K562 (cell line): ENCODE results near the gene VARS1. TPM values are rescaled to one million over a fixed set of nuclear protein-coding genes. Genes with fewer than 3 reads are reported as not detected.
A peak's percentile ranks its signal among the peaks of the same experiment; 100 is the strongest.

Experiments used
- ARID2 ChIP-seq: fragments of 450-650 bp; IDR thresholded peaks from 2 replicates; pipeline ENCODE4 v1.6.1; 2017; ENCODE audit warnings: antibody characterized with exemption, mild to moderate bottlenecking
- CEBPG ChIP-seq, 3 experiments: fragments of 200-800 bp in 1 of 3; sonication (Bioruptor generic) in 1 of 3; sonication (generic) in 1 of 3; formaldehyde crosslinking in 1 of 3; IDR thresholded peaks in 2 of 3; conservative IDR thresholded peaks in 1 of 3; 2 replicates each; pipeline versions ENCODE4 v1.6.1 to v1.8.0; 2016 to 2022; ENCODE audit warnings: missing compliant biosample characterization in 2 of 3, missing genetic modification characterization in 2 of 3, mild to moderate bottlenecking in 1 of 3, missing genetic modification reagents in 1 of 3
- DNMT1 ChIP-seq: fragments of 450-650 bp; IDR thresholded peaks from 2 replicates; pipeline ENCODE4 v1.6.1; 2016; ENCODE audit warnings: antibody characterized with exemption, mild to moderate bottlenecking
- E2F4 ChIP-seq: sonication (generic); formaldehyde crosslinking; IDR thresholded peaks from 2 replicates; pipeline ENCODE4 v1.8.0; 2022; ENCODE audit warnings: mild to moderate bottlenecking, low read depth, missing genetic modification reagents
- ID3 ChIP-seq, 2 experiments: fragments of 250-450 bp in 1 of 2; fragments of 450-650 bp in 1 of 2; sonication (Bioruptor Pico) in 1 of 2; IDR thresholded peaks; 2 replicates each; pipeline versions ENCODE4 v1.6.1 to v1.8.0; 2016 to 2021; ENCODE audit warnings: mild to moderate bottlenecking in 2 of 2, moderate library complexity in 2 of 2, missing compliant biosample characterization in 1 of 2, missing genetic modification characterization in 1 of 2
- KAT7 ChIP-seq: sonication (generic); formaldehyde crosslinking; IDR thresholded peaks from 2 replicates; pipeline ENCODE4 v1.8.0; 2022; ENCODE audit warnings: missing genetic modification reagents, mild to moderate bottlenecking, borderline replicate concordance
- NR2F6 ChIP-seq: fragments of 450-650 bp; formaldehyde crosslinking; IDR thresholded peaks from 2 replicates; pipeline ENCODE4 v1.4.0; 2020; ENCODE audit warnings: mild to moderate bottlenecking
- PYGO2 ChIP-seq: fragments of 450-650 bp; IDR thresholded peaks from 2 replicates; pipeline ENCODE4 v1.6.1; 2016; ENCODE audit warnings: mild to moderate bottlenecking, missing genetic modification characterization, moderate library complexity, missing compliant biosample characterization
- RERE ChIP-seq: sonication (generic); formaldehyde crosslinking; IDR thresholded peaks from 2 replicates; pipeline ENCODE4 v1.8.0; 2023; ENCODE audit warnings: missing genetic modification reagents, mild to moderate bottlenecking, borderline replicate concordance
- SMAD1 ChIP-seq: fragments of 150-350 bp; IDR thresholded peaks from 2 replicates; pipeline ENCODE4 v1.6.1; 2014; ENCODE audit warnings: low read length, low read depth; ENCODE audit not compliant: partially characterized antibody
- SRF ChIP-seq, 2 experiments: fragments of 250-450, 450-650 bp in 1 of 2; sonication (Bioruptor Pico) in 1 of 2; sonication (generic) in 1 of 2; formaldehyde crosslinking; IDR thresholded peaks; 2 replicates each; pipeline versions ENCODE4 v1.5.0 to v1.5.1; 2020 to 2022; ENCODE audit warnings: mild to moderate bottlenecking in 1 of 2, missing genetic modification reagents in 1 of 2
- TARDBP ChIP-seq: fragments of 450-650 bp; IDR thresholded peaks from 2 replicates; pipeline ENCODE4 v1.6.1; 2016
- ZBTB17 ChIP-seq: fragments of 450-650 bp; formaldehyde crosslinking; IDR thresholded peaks from 2 replicates; pipeline ENCODE4 v1.4.0; 2020; ENCODE audit warnings: mild to moderate bottlenecking
- ZNF408 ChIP-seq: fragments of 250-450 bp; sonication (Bioruptor Pico); IDR thresholded peaks from 2 replicates; pipeline ENCODE4 v1.4.0; 2020; ENCODE audit warnings: low read depth, mild to moderate bottlenecking, moderate library complexity
- ZNF583 ChIP-seq: fragments of 250-450 bp; sonication (Bioruptor Pico); IDR thresholded peaks from 2 replicates; pipeline ENCODE4 v1.4.0; 2020
- ZNF717 ChIP-seq: fragments of 250-450 bp; sonication (Bioruptor Pico); IDR thresholded peaks from 2 replicates; pipeline ENCODE4 v1.5.0; 2021
- polyA plus RNA-seq, 8 experiments: library from polyadenylated mRNA; depleted of rRNA in 4 of 8; stranded (reverse) in 5 of 8; unstranded in 3 of 8; fragments of >200 nt; fragmentation: Nextera tagmentation in 2 of 8; fragmentation: Illumina TruSeq in 1 of 8; extraction: Ambion mirVana in 2 of 8; extraction: Trizol in 1 of 8; gene quantifications; 2 replicates each; pipeline versions ENCODE4 v1.2.1 to v1.2.3, GENCODE V29; 2011 to 2014; ENCODE audit warnings: inconsistent platforms in 1 of 8, missing spikeins in 1 of 8
- total RNA-seq, 7 experiments: library from RNA; depleted of rRNA in 6 of 7; stranded (reverse); fragments of >200 nt in 6 of 7; fragmentation: Illumina TruSeq in 2 of 7; extraction: Trizol in 2 of 7; gene quantifications; 2 replicates each; pipeline versions ENCODE4 v1.2.1 to v1.2.3, GENCODE V29; 2011 to 2021; ENCODE audit warnings: low replicate concordance in 1 of 7
- TF ChIP-seq, protein P1 (sequence below): sonication (generic); formaldehyde crosslinking; IDR thresholded peaks from 2 replicates; pipeline ENCODE4 v1.4.0; 2020; ENCODE audit warnings: mild to moderate bottlenecking, missing genetic modification reagents

Gene VARS1
- total and polyA plus RNA-seq, 9 of the 15 experiments (the other 6 are each of a cell fraction or from before 2014, with no cell fraction given) = 2.9 to 488 (median 130) TPM

DNA sequence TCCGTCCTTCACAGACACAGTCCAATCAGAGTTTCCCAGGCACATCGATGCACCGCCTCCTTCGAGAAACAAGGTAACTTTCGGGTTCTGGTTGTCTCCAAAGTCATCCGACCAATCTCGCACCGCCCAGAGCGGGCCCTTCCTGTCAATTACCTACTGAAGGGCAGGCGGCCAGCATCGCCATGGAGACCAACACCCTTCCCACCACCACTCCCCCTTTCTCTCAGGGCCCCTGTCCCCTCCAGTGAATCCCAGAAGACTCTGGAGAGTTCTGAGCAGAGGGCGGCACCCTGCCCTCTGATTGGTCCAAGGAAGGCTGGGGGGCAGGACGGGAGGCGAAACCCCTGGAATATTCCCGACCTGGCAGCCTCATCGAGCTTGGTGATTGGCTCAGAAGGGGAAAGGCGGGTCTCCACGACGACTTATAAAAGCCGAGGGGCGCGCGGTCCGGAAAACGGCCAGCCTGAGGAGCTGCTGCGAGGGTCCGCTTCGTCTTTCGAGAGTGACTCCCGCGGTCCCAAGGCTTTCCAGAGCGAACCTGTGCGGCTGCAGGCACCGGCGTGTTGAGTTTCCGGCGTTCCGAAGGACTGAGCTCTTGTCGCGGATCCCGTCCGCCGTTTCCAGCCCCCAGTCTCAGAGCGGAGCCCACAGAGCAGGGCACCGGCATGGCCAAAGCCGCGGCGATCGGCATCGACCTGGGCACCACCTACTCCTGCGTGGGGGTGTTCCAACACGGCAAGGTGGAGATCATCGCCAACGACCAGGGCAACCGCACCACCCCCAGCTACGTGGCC lies 31.9 kb upstream of the VARS1 start, which contains the start of gene HSPA1B (continued):
- TF ChIP-seq, protein P1, sequence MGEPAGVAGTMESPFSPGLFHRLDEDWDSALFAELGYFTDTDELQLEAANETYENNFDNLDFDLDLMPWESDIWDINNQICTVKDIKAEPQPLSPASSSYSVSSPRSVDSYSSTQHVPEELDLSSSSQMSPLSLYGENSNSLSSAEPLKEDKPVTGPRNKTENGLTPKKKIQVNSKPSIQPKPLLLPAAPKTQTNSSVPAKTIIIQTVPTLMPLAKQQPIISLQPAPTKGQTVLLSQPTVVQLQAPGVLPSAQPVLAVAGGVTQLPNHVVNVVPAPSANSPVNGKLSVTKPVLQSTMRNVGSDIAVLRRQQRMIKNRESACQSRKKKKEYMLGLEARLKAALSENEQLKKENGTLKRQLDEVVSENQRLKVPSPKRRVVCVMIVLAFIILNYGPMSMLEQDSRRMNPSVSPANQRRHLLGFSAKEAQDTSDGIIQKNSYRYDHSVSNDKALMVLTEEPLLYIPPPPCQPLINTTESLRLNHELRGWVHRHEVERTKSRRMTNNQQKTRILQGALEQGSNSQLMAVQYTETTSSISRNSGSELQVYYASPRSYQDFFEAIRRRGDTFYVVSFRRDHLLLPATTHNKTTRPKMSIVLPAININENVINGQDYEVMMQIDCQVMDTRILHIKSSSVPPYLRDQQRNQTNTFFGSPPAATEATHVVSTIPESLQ (CRISPR knock-in tag) = 0 out of 2 replicates have a peak, but pooled peaks have one; percentile 90
- TF ChIP-seq KAT7 (CRISPR knock-in tag) (peak; percentile 95; the same call in 1 of the 2 replicates), ID3 (CRISPR knock-in tag; IDR thresholded peaks at IDR 0.05) (no peak), ID3 (tag; IDR thresholded peaks at IDR 0.05) (no peak), E2F4 (CRISPR knock-in tag) (peak; percentile 80; the same call in 1 of the 2 replicates), CEBPG (CRISPR knock-in tag; IDR thresholded peaks at IDR 0.05) (no peak), CEBPG (tag; conservative IDR thresholded peaks at IDR 0.05 in 1 of 2, IDR thresholded peaks at IDR 0.05 in 1 of 2) (no peak), ARID2 (0 out of 2 replicates have a peak, but pooled peaks have one; percentile 12), SRF (CRISPR knock-in tag; IDR thresholded peaks at IDR 0.05) (peak; percentile 75 to 79; a peak in 3 of 4 replicates), NR2F6 (CRISPR knock-in tag) (peak; percentile 92), RERE (CRISPR knock-in tag) (0 out of 2 replicates have a peak, but pooled peaks have one; percentile 45), ZNF717 (CRISPR knock-in tag) (no peak), SMAD1 (peak; percentile 98), TARDBP (no peak), ZNF583 (CRISPR knock-in tag) (peak; percentile 94), ZNF408 (CRISPR knock-in tag) (peak; percentile 63; the same call in 1 of the 2 replicates), PYGO2 (tag) (no peak), DNMT1 (0 out of 2 replicates have a peak, but pooled peaks have one; percentile 62), ZBTB17 (CRISPR knock-in tag) (peak; percentile 92)
